GM21723 (cell line): ENCODE results near the gene INVS.
"Not testable (repeated sequence)": the region's sequence is repeated elsewhere in the genome, so short reads cannot be mapped to it uniquely, and the experiment has no call there.

Source experiments
- ATAC-seq: cut with Tn5 transposase; IDR thresholded peaks from one replicate; pipeline ENCODE4 v1.9.1; 2021; ENCODE audit warnings: mild to moderate bottlenecking, moderate library complexity; ENCODE audit not compliant: unreplicated experiment

INVS gene

DNA sequence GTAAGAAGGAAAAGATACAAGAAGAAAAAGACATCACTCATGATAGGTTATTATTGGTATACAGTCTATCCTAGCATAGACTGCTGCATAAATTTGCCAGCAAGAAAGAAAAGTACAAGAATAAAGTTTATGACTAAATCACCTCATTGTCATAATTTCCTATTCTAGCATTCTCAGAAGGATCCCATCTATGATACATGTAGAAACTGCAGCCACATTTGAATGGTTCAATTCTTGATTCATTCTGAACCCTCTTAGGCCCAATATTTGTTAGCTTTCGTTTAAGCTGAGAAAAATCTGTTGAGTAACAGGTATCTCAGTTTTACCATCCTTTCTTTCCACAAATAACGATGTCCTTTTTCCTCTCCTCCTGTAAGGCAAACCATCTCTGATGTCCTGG lies 21.2 kb downstream of the INVS start:
- ATAC-seq = no peak

DNA sequence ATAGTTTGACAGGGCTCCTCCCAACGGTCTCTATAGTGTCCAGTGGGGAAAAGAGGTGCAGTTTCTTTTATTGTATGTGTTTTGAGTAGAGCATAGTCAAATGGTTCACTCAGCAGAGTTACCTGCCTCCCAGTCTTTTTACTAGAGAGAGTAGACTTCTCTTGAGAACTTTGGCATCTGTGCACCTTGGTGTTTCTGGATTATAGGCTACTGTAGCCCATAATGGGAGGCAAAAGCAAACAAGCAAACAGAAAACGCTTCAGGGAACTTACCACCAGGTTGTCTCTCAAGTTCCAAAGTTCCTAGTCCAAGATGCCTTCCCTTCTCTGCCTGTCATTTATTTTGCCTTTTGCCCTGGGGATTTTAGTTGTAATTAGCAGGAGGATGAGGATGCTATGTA lies 26.2 kb downstream of the INVS start:
- ATAC-seq = no peak

DNA sequence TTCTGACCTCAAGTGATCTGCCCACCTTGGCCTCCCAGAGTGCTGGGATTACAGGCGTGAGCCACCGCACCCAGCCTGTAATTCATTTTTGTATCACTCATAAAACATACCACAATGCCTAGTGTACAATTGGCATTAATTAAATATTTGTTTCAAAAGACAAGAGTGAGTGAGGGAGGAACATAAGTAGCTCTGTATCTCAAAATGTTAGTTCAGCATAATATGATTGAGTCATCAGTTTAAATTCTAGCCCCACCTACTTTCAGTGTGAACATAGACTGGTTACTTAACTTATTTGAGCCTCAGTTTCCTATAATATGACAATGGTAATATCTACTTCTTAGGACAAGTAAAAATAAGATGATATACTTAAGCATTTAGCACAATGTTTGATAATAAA lies 26.9 kb downstream of the INVS start:
- no peak for ATAC-seq

DNA sequence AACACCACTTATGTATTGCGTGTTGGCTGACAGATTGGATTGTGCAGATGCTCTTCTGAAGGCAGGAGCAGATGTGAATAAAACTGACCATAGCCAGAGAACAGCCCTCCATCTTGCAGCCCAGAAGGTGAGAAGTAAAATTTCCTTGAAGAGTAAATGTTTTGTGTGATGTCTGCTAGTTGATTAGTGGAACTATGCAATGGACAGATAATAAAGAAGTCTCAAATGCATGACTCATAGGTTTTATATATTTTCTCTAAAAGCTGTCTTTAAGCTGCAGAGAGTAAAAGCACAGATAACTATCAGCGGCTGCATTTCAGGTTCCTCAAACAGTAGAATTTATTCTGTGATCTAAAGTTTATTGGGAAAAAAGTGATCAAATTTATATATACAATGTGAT lies 27.4 kb downstream of the INVS start:
- ATAC-seq = no peak

DNA sequence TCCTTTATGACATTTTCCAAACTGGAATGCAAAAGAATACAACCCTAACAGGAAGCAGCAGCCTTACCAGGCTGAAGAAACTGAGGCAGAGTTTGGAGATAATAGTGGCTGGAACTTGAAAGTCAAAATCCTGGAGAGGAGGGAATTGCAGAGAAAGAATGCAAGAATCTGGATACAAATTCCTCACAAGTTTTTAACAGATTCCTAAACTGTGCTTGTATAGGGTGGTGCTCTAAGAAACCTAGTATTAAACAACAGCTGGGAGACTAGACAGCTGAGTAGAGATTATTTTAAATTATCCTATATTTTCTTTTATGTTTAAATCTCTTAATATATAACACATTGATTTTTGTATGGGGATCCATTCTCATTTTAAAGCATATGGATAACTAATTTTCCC lies 30.7 kb downstream of the INVS start:
- no peak for ATAC-seq

DNA sequence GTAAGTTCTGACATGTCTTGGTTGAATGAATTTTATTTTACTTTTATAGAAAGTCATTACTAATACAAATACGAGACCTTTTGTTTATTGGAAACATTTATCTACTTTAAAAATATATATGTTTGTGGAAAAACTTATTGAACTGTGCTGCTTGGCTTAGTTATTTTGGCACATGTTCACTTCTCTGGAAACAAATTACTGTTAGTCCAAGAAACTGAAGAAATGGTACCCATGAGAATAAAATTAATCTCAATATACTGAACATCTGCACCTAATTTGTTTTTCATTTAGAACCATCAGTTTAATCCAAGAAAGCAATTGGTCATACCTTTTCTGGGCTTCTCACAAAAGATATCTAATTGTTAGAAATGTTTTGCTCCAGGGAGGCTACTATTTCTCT lies 32.2 kb downstream of the INVS start:
- no peak for ATAC-seq

DNA sequence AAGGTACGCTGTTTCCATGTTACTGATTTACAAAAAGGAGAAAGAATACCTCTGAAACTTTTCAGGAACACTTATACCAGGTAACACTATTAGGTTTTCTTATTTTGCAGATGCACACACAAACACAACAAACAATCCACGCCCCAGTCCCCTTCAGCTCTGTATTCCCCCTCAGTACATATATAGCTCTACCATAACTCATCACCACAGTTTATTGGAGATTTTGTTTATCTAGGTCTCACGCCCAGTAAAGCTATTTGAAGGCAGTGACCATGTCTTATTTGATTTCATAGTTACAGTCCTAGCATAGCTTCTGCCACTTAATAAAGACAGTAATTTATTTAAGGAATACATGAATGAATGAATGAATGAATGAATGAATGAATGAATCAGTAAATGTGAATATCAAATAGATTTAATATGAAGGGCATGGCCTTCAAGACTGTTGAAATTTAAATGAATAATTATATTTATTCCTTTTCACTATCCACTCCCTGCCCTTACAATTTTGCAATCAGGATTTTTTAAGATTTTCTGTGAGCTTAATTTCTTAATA lies 32.9 kb downstream of the INVS start:
- ATAC-seq = no peak

DNA sequence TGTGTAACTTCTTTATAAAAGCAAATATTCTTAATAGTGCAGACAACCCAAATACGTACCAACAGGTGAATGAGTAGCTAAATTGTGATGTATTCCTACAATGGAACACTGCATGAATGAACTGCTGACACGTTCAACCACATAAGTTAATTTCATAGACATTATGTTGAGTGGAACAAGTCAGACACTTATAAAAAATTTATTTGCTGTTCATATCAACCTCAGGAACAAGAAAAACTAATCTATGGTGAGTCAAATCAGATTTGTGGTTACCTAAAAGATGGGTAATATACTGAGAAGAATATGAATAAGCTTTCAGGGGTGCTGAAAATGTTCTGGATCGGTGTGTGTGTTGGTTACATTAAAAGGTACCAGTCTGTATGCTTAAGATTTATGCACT lies 35.7 kb downstream of the INVS start:
- no peak for ATAC-seq

DNA sequence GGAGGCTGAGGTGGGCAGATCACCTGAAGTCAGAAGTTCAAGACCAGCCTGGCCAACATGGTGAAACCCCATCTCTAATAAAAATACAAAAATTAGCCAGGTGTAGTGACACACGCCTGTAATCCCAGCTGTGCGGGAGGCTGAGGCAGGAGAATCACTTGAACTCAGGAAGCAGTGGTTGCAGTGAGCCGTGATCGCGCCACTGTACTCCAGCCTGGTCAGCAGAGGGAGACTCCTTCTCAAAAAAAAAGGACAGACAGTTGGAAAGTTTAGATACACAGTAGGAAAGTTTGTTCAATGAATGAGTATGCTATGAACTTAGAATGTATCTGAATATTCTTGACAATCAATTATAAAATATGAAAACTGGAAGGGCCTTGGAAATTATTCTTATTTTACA lies 37.8 kb downstream of the INVS start:
- ATAC-seq = not testable (repeated sequence)

DNA sequence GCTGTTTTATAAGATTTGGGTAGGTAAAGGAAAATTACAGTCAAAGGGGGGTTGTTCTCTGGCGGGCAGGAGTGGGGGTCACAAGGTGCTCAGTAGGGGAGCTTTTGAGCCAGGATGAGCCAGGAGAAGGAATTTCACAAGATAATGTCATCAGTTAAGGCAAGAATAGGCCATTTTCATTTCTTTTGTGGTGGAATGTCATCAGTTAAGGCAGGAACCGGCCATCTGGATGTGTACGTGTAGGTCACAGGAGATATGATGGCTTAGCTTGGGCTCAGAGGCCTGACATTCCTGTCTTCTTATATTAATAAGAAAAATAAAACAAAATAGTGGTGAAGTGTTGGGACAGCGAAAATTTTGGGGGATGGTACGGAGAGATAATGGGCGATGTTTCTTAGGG lies 41.3 kb downstream of the INVS start:
- not testable (repeated sequence) for ATAC-seq

DNA sequence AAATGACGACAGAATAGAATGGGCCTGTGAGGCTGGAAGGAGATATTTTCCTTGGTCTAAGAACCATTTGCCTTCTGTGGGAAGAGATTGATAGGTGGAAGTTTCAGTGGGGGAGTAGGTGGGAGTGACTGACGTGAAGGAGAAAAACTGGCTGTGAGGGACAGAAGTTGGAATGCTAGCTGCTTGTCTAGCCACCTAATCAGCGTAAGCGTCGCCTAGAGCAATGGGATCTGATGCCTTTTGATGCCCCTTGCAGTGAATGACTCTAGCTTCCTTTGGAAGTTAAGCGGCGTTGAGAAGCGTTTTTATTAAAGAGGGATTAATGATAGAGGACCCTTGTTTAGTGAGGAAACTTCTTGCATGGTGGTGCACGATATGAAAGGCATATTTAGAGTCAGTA lies 42.8 kb downstream of the INVS start:
- ATAC-seq = not testable (repeated sequence)

DNA sequence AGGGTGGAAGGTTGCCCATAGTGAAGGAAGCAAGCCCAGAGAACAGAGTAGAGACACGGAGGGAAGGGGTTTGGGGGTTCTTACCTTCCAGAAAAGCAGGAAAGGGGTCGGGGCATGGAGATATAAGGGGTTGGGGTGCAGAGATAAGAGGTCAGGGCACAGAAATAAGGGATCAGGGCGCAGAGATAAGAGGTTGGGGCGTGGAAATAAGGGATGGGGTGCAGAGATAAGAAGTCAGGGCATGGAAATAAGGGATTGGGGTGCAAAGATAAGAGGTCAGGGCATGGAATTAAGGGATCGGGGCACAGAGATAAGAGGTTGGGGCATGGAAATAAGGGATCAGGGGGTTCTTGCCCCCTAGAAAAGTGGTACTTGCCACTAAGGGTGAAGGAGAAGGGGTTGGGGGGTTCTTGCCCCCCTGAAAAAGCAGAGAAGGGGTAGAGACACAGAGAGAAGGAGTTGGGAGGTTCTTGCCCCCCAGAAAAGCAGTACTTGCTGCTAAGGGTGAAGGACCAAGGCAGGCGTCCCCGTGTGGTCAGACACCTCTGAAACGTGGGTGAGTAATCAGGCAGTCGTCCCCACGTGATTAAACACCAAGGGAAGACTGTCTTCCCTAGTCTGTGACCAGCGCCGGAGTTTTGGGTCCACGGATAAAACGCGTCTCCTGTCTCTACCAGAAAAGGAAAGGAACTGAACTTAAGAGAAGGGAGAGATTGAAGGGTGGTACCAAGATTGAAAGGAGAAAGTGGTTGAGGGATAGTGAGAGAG lies 46.3 kb downstream of the INVS start:
- ATAC-seq = not testable (repeated sequence)

DNA sequence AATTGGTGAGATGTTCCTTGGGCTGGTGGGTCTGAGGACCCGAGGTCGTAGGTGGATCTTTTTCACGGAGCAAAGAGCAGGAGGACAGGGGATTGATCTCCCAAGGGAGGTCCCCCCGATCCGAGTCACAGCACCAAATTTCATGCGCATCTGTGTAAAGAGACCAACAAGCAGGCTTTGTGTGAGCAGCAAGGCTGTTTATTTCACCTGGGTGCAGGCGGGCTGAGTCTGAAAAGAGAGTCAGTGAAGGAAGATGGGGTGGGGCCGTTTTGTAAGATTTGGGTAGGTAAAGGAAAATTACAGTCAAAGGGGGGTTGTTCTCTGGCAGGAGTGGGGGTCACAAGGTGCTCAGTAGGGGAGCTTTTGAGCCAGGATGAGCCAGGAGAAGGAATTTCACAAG lies 46.9 kb downstream of the INVS start:
- ATAC-seq = not testable (repeated sequence)

DNA sequence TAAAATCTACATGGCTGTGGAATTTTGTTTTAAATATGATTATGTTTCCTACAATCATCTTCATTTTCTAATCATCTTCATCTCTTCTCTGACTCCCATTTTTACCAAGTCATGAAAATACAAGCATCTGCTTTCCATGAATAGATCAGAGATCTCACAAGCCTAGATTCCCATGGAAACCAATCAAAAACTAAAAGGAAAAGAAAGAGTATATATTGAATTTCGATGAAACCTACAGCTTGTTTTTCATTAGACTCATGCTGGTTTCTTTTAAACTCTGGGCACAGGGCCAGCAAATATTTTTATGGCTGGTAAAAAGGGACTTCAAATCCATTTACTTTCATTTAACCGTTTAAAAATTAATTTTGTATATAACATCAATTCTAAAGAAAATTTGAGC lies 51.2 kb downstream of the INVS start:
- ATAC-seq = no peak

DNA sequence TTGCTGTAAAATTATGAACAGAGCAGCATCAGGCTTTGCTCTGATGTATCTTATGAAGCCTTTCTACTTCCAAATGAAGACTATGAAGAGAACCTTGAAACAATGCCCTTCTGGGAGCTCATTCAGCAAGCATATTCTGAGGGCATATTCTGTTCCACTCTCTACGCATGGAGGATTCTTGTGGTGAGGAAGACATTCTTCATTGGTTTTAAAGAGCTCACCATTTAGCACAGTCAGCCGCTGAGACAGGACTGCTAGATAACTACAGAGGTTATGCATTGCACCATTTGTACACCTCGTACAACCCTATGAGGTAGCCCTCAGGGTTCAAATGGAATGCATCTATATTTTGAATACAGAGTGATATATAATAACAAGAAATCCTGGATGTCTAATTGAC lies 61.0 kb downstream of the INVS start:
- no peak for ATAC-seq

DNA sequence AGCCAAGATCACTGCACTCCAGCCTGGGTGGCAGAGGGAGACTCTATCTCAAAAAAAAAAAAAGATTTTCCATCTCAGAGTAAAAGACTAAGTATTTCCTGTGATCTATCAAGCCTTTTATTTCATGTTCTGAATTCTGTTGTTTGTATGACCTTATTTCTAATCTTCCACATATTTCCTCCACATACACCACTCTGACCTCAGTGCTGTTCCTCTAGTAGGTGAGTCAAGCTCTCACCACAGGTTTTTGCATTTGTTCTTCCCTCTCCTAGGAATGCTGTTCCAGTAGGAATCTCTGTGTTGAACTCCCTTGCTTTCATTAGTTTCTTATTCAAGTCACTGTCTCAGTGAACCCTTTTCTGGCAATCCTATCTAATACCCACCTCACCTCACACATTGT lies 68.1 kb downstream of the INVS start:
- no peak for ATAC-seq

DNA sequence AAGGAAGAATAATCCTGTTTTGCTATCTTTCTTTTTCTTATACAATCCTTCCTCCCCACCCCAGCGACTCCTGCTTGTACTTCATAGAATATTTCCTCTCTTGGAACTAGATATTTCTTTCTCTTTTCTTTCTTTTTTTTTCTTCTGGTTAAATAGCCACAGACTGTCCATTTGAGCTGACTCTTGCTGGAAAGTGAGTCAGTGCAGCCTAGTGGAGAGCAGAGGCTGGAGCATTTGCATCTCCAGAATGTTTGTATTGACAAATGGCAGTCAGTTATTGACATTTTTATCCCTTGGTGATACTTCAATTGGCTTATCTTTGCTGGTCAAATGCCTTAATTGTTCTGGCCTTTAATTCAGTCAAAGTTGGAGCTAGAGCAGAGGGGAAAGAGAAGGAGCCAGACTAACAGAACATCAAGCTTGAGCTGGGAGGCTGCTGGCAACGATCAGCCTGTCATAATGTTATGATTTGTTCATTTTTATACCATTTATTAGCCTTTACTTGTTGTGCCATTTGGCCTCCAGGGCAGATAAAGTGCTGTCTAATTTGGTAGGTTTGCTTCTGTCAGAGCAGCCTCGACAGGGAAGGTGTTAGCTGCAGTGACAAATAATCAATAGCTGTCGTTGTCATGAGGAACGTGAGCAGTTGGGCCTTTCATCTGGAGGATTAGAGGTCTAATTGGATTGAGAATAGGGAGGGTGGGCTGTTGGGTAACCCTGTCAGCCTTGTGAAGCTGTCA lies 69.0 kb downstream of the INVS start:
- ATAC-seq = no peak

DNA sequence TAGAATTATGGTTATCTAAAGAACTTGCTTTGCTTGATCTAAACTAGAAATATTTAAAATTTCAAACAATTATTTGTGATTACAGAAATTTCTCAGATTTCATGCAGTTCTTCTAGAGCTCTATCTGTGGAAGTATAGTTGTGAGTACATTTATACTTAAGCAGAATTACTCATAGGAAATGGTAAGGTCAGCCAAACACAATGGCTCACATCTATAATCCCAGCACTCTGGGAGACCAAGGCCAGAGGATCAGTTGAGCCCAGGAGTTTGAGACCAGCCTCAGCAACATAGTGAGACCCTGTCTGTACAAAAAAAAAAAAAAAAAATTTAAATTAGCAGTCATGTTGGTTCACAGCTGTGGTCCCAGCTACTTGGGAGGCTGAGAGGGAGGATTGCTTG lies 71.0 kb downstream of the INVS start:
- no peak for ATAC-seq

DNA sequence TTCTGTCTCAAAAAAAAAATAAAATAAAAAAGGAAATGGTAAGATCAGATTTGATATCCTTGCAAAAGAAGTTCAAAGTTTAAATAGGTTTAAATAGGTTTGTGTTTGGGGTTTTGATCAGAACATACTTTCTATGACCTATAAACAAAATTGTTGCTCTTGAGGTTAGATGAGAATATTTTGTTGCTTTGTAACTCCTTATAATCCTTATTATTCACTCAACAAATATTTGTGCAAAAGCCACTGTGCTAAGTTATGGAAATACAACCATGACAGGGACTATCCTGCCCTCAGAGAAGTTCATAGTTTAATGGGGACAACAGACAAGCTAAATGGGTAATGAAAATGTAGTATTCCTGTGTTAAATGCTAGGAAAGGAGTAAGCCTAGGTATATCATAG lies 71.5 kb downstream of the INVS start:
- no peak for ATAC-seq

DNA sequence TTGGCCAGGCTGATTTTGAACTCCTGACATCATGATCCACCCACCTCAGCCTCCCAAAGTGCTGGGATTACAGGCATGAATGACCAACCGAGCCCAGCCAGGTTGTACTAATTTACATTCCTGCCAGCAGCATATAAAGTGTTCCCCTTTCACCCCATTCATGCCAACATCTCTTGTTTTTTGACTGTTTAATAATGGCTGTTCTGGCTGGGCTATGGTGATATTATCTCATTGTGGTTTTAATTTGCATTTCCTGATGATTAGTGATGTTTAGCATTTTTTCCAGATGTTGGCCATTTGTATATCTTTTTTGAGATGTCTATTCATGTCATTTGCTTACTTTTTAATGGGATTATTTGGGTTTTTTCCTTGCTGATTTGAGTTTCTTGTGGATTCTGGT lies 87.3 kb downstream of the INVS start:
- ATAC-seq = no peak

DNA sequence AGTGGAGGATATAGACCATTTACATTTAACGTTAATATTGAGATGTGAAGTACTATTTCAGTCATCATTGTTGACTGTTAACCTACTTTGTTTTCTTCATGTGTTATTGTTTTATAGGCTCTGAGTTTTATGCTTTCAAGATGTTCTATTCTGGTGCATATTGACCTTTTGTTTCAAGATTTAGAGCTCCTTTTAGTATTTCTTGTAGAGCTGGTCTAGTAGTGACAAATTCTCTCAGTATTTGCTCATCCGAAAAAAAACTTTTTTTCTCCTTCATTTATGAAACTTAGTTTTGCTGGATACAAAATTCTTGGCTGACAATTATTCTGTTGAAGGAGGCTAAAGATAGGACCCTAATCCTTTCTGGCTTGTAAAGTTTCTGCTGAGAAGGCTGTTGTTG lies 91.3 kb downstream of the INVS start:
- ATAC-seq = no peak

DNA sequence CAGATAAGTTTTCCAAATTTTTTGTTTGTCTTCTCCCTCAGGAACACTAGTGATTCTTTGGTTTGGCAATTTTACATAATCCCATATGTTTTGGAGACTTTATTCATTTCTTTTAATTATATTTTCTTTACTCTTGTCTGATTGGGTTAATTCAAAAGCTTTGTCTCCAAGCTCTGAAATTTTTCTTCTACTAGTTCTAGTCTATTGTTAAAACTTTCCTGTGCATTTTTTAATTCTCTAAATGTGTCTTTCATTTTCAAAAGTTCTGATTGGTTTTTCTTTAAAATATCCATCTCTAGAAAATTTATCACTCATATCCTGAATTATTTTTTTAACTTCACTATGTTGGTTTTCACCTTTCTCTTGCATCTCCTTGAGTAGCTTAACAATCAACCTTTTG lies 92.2 kb downstream of the INVS start:
- no peak for ATAC-seq
